ENCODE results near the gene CD151. TPM values are rescaled to one million over a fixed set of nuclear protein-coding genes. Genes with fewer than 3 reads are reported as not detected.

Gene CD151
- total RNA-seq, 1 donor from 2014 or later: 154 TPM

- Mint-ChIP-seq H3K36me3 (ENCODE audit: insufficient read depth) (peaks cover 10% of the 10 kb centered on the region), H3K9me3 (ENCODE audit: low read depth) (no peaks in the 10 kb centered on the region), H3K4me3 (ENCODE audit: low read depth) (no peak overlapping the region), H3K27ac (no peak overlapping the region), H3K27me3 (no peaks in the 10 kb centered on the region), H3K4me1 (ENCODE audit: low read depth) (no peaks in the 10 kb centered on the region)
- TF ChIP-seq, protein P1, sequence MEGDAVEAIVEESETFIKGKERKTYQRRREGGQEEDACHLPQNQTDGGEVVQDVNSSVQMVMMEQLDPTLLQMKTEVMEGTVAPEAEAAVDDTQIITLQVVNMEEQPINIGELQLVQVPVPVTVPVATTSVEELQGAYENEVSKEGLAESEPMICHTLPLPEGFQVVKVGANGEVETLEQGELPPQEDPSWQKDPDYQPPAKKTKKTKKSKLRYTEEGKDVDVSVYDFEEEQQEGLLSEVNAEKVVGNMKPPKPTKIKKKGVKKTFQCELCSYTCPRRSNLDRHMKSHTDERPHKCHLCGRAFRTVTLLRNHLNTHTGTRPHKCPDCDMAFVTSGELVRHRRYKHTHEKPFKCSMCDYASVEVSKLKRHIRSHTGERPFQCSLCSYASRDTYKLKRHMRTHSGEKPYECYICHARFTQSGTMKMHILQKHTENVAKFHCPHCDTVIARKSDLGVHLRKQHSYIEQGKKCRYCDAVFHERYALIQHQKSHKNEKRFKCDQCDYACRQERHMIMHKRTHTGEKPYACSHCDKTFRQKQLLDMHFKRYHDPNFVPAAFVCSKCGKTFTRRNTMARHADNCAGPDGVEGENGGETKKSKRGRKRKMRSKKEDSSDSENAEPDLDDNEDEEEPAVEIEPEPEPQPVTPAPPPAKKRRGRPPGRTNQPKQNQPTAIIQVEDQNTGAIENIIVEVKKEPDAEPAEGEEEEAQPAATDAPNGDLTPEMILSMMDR (IDR thresholded peaks at IDR 0.05; ENCODE audit: unreplicated experiment): no peak
- DNase-seq (ENCODE audit: low spot score, unreplicated experiment): no peak
These were observed 43.8 kb downstream of the CD151 start for GRCh38 chr11:876545-876944.

- Mint-ChIP-seq H3K36me3 (ENCODE audit: insufficient read depth) (peaks cover 14% of the 10 kb centered on the region), H3K4me1 (ENCODE audit: low read depth) (no peaks in the 10 kb centered on the region), H3K27me3 (no peaks in the 10 kb centered on the region), H3K9me3 (ENCODE audit: low read depth) (no peaks in the 10 kb centered on the region), H3K27ac (no peak overlapping the region), H3K4me3 (ENCODE audit: low read depth) (no peak overlapping the region)
- DNase-seq (ENCODE audit: low spot score, unreplicated experiment): no peak
- TF ChIP-seq, protein P1 (IDR thresholded peaks at IDR 0.05; ENCODE audit: unreplicated experiment): no peak
These were observed 44.8 kb downstream of the CD151 start for GRCh38 chr11:877565-877964.

GRCh38 chr11:880447-880846 is 47.7 kb downstream of the CD151 start:
- Mint-ChIP-seq H3K9me3 (ENCODE audit: low read depth) (no peaks in the 10 kb centered on the region), H3K36me3 (ENCODE audit: insufficient read depth) (peaks cover 12% of the 10 kb centered on the region), H3K27ac (no peak overlapping the region), H3K4me1 (ENCODE audit: low read depth) (no peaks in the 10 kb centered on the region), H3K4me3 (ENCODE audit: low read depth) (no peak overlapping the region), H3K27me3 (no peaks in the 10 kb centered on the region)
- DNase-seq (ENCODE audit: low spot score, unreplicated experiment): no peak
- TF ChIP-seq, protein P1 (IDR thresholded peaks at IDR 0.05; ENCODE audit: unreplicated experiment): no peak

DNA sequence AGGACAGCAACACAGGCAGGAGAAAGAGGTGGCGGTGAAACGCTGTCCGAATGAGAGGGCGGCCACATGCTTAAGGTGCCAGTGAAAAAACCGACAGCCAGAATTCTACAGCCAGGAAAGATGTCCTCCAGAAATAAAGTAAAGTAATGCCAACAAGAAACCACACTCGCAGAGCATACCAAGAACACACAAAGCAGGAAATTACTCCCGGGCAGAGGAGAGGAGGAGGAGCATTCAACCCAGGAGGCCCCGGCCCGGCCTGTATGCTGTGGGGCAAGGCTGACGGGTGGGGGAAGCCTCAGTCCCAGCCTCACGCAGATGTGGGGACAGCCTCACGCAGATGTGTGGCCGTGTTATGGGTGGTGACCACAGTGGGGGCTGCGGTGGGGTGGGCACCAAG is 49.8 kb downstream of the CD151 start:
- Mint-ChIP-seq H3K4me1 (ENCODE audit: low read depth) (no peaks in the 10 kb centered on the region), H3K4me3 (ENCODE audit: low read depth) (no peak overlapping the region), H3K36me3 (ENCODE audit: insufficient read depth) (peaks cover 14% of the 10 kb centered on the region), H3K9me3 (ENCODE audit: low read depth) (no peaks in the 10 kb centered on the region), H3K27me3 (no peaks in the 10 kb centered on the region), H3K27ac (no peak overlapping the region)
- TF ChIP-seq, protein P1 (IDR thresholded peaks at IDR 0.05; ENCODE audit: unreplicated experiment): no peak
- no peak for DNase-seq (ENCODE audit: low spot score, unreplicated experiment)

DNA sequence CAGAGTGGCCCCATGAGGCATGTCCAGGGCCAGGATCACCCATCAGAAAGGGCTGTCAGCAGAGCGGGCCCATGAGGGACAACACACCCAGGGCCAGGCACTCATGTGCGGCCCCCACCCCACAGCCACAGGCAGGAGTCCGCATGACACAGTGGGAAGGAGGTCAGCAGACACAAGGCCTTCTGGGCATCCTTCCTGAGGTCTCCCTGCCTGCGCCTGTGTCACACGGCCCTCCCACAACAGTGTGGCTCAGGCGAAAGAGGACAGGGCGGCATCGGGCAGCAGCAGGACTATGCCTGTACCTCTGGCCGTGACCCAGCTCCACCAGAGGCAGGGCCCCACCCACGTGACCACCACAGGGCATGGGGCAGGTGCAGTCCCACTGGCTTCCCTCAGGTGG is 50.8 kb downstream of the CD151 start:
- Mint-ChIP-seq H3K9me3 (ENCODE audit: low read depth) (no peaks in the 10 kb centered on the region), H3K4me1 (ENCODE audit: low read depth) (no peaks in the 10 kb centered on the region), H3K27ac (no peak overlapping the region), H3K36me3 (ENCODE audit: insufficient read depth) (peaks cover 14% of the 10 kb centered on the region), H3K27me3 (no peaks in the 10 kb centered on the region), H3K4me3 (ENCODE audit: low read depth) (no peak overlapping the region)
- TF ChIP-seq, protein P1 (IDR thresholded peaks at IDR 0.05; ENCODE audit: unreplicated experiment): no peak
- DNase-seq (ENCODE audit: low spot score, unreplicated experiment): no peak

Measured in progenitor cell of endocrine pancreas (in vitro differentiated cells).